HAP-1 (cell line): ENCODE data around the gene CRYBG2.
"Not testable (repeated sequence)": the region's sequence is repeated elsewhere in the genome, so short reads cannot be mapped to it uniquely, and the experiment has no call there.

ENCODE experiments used
- DNase-seq, 2 experiments: peaks; one replicate each; pipeline ENCODE4 v3.0.0-alpha.2; 2016 to 2020; ENCODE audit warnings: low spot score in 2 of 2
- H3K27me3 ChIP-seq: fragments of 250-450 bp; sonication (Bioruptor Pico); 2 replicates; pipeline ENCODE4 v1.5.1; 2020; ENCODE audit warnings: low read depth, mild to moderate bottlenecking, moderate library complexity
- H3K36me3 ChIP-seq: fragments of 250-450 bp; sonication (Bioruptor Pico); replicated peaks from 2 replicates; pipeline ENCODE4 v1.5.1; 2020; ENCODE audit warnings: mild to moderate bottlenecking
- H3K4me1 ChIP-seq: fragments of 250-450 bp; sonication (Bioruptor Pico); 2 replicates; pipeline ENCODE4 v1.5.1; 2020; ENCODE audit warnings: mild to moderate bottlenecking
- H3K4me3 ChIP-seq: fragments of 250-450 bp; sonication (Bioruptor Pico); 2 replicates; pipeline ENCODE4 v1.5.1; 2020; ENCODE audit warnings: mild to moderate bottlenecking, moderate library complexity
- H3K9me3 ChIP-seq: fragments of 250-450 bp; sonication (Bioruptor Pico); 2 replicates; pipeline ENCODE4 v1.5.1; 2020; ENCODE audit warnings: mild to moderate bottlenecking, moderate library complexity
- in situ Hi-C: fragments of 300-500 bp; cut with MboI; formaldehyde crosslinking; loops from 3 replicates; pipeline ENCODE4 v1.14.3; 2020; ENCODE audit warnings: low sequenced_read_pairs, inconsistent platforms, mixed read lengths

The CRYBG2 gene

DNA sequence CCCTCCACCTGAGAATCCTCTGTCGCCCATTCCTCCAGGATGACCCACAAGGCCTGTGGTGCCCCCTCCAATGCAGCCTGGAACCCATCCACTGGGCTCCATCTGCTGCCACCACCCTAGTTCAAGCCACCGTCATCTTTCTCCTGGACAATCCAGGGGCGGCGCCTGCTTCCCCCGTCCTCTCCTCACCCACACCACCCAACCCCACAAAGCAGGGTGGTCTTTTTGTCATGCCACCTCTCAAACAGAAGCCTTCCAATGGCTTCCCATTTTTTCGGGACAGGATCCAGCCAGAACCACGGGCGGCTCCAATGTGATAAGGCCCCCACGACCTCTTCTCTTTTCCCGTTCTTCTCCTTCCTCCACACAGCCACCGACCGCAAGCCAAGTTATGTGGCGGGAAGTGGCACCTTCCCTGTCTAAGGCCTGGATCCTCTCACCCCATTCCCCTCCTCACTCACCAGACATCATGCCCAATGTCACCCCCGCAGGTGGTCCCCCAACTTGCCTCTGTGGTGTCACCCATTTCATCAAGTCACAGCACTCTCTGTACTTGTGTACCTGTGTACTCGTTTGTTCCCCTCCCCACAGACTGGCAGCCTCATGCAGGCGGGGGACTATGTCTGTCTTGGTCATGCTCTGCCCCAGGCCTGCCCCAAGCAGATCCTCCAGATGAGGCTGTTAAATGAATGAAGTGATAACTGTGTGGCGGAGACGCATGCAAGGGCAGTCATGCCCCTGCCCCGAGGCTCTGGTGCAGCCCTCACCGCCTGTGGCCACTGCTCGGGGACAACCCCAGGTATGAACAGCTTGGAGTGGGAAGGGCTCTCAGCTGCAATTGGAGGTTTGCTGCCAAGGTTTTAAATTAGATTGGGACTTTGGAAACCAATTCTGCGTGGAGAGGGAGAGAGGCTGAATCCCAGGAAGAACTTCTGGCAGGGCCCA is 58.5 kb downstream of the CRYBG2 start:
- Histone ChIP-seq H3K36me3 (no peaks in the 10 kb centered on the region), H3K4me1 (no peaks in the 10 kb centered on the region), H3K27me3 (no peaks in the 10 kb centered on the region), H3K4me3 (no peak overlapping the region), H3K9me3 (no peaks in the 10 kb centered on the region)
- no peak for DNase-seq
- in situ Hi-C loops = no loop called here

DNA sequence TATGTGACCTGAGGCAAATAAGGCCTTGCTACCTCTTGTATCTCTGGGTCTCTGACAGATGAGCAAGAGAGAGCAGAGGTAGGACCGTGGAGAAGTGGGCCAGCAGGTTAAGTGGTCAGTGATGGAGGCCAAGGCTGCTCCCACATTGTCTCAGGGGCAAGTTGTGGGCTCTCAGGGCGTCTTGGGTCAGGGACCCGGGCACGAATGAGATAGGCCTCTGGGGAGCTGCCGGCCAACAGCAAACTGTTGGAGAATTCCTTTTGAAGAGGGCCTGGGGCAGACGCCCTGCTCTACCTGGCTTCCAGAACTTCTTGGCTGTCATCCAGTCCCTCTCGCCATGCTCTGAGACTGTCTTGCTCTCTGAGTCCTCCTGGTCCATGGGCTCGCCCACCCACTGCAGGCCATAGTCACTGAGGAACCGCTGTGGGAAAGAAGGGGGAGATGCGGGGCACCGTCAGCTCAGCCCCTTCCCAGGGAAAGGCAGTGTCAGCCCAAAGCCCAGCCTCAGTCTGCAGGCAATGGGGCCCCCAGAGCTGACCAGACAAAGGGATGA is 59.9 kb downstream of the CRYBG2 start:
- H3K36me3 ChIP-seq = no peaks in the 10 kb centered on the region
- no peaks in the 10 kb centered on the region for H3K9me3 ChIP-seq
- no peaks in the 10 kb centered on the region for H3K4me1 ChIP-seq
- no peak for DNase-seq
- H3K27me3 ChIP-seq = no peaks in the 10 kb centered on the region
- H3K4me3 ChIP-seq = no peak overlapping the region
- in situ Hi-C loops = no loop called here

DNA sequence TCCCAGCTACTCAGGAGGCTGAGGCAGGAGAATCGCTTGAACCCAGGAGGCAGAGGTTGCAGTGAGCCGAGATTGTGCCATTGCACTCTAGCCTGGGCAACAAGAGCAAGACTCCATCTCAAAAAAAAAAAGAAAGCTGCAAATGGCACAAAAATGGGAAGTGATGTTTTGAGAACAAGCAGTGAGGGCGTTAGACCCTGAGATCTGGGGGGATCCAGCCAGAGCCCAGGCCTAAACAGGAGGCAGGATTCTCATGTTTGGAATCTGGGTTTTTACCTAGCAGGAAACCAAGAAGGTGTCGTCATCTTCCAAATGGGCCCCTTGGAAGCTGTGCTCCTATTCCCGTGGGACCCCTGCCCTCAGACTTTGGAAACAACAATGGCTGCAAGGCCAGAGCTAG is 61.2 kb downstream of the CRYBG2 start:
- H3K4me3 ChIP-seq, H3K27me3 ChIP-seq, H3K9me3 ChIP-seq, H3K36me3 ChIP-seq, H3K4me1 ChIP-seq, DNase-seq, in situ Hi-C loops: not testable (repeated sequence)

DNA sequence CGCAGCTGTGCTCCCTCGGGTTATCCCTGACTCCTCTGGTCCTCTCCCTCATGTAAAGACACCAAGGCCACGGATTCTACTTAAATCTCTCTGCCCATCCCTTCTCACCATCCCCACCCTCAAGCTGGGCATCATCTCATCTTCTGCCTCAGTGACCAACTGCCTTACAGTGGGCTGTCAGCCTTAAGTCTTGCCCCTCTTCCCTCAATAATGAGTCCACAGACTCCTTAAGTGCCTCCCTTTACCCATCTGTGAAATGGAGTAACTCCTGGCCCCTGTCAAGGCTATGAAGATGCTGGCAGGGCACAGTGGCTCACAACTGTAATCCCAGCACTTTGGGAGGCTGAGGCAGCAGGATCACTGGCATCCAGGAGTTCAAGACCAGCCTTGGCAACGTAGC is 62.0 kb downstream of the CRYBG2 start:
- DNase-seq = no peak
- in situ Hi-C loops = no loop called here
- Histone ChIP-seq H3K36me3 (no peaks in the 10 kb centered on the region), H3K4me1 (no peaks in the 10 kb centered on the region), H3K9me3 (no peaks in the 10 kb centered on the region), H3K27me3 (no peaks in the 10 kb centered on the region), H3K4me3 (no peak overlapping the region)

DNA sequence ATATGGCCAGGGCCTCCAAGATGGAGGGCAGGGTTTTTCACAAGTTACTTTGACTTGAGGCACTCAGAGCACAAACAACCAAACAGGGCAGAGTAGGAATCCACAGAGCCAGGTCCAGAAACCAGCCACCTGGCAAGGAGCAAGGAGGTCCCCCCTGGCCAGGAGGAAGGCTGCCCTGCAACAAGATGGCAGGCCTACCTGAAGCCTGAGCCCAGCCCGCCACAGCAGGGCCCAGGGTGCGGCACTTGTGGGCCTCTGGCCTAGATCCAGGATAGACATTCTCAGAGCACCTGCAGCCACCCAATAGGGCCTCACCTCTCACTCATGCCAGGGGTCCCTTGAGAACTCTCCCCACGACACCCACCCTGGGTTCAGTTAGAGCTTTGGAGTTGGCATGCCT is 62.5 kb downstream of the CRYBG2 start:
- Histone ChIP-seq H3K9me3 (no peaks in the 10 kb centered on the region), H3K27me3 (no peaks in the 10 kb centered on the region), H3K36me3 (no peaks in the 10 kb centered on the region), H3K4me1 (no peaks in the 10 kb centered on the region), H3K4me3 (no peak overlapping the region)
- in situ Hi-C loops = no loop called here
- no peak for DNase-seq

DNA sequence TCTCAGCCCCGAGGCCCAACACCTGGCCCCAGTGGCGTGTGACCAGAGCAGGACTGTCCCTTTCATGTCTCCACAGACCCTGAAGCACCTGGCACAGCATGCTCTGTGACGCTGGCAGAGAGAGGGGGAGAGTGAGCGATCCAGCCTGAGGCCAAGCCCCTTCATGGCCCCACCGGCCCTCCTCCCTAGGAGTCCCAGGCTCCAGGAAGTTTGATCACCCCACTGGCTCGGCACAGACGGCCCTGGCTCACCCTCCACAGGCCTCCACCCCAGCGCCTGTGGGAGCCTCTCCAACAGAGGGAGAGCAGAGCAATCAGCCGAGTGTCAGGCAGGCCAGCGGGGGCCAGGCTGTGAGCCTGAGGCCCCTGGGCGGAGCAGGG is 63.1 kb downstream of the CRYBG2 start:
- in situ Hi-C loops = no loop called here
- Histone ChIP-seq H3K4me1 (no peaks in the 10 kb centered on the region), H3K4me3 (no peak overlapping the region), H3K27me3 (no peaks in the 10 kb centered on the region), H3K9me3 (no peaks in the 10 kb centered on the region), H3K36me3 (no peaks in the 10 kb centered on the region)
- no peak for DNase-seq

DNA sequence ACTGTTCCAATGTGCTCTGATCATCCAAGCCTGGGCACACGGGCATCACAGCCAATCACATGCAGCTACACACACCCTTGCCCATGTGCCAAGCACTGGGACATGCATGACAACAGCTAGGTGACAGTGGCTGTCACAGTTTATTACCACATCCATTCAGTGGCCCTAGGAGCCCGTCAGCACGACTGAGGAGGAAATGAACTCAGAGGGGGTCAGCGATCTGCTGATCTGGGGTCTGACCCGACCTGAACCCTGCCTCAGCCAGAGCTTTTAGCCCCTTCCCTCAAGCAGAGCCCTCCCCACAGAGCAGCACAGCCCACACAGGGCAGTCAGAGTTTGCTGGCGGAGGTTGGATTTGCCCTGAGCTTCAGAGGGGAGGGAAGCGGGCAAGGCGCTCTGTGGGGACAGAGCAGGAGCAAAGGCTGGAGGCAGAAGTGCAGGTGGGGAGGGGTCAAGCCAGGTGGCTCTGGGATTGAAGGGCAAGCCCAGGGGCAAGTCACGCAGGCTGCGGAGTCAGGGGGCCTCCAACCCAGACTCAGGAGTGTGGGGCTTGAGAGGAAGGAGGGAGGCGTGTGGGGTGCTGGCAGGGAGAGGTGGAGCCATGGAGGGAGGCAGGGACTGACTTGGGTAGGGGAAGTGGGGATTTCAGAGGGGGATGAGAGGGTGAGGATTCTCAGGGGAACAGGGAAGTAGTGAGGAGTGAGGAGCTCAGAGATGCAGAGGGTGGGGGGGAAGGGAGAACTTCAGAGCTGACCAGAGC is 63.6 kb downstream of the CRYBG2 start:
- H3K4me1 ChIP-seq = no peaks in the 10 kb centered on the region
- H3K36me3 ChIP-seq = no peaks in the 10 kb centered on the region
- in situ Hi-C loops = no loop called here
- no peaks in the 10 kb centered on the region for H3K9me3 ChIP-seq
- DNase-seq = no peak
- no peak overlapping the region for H3K4me3 ChIP-seq
- no peaks in the 10 kb centered on the region for H3K27me3 ChIP-seq

DNA sequence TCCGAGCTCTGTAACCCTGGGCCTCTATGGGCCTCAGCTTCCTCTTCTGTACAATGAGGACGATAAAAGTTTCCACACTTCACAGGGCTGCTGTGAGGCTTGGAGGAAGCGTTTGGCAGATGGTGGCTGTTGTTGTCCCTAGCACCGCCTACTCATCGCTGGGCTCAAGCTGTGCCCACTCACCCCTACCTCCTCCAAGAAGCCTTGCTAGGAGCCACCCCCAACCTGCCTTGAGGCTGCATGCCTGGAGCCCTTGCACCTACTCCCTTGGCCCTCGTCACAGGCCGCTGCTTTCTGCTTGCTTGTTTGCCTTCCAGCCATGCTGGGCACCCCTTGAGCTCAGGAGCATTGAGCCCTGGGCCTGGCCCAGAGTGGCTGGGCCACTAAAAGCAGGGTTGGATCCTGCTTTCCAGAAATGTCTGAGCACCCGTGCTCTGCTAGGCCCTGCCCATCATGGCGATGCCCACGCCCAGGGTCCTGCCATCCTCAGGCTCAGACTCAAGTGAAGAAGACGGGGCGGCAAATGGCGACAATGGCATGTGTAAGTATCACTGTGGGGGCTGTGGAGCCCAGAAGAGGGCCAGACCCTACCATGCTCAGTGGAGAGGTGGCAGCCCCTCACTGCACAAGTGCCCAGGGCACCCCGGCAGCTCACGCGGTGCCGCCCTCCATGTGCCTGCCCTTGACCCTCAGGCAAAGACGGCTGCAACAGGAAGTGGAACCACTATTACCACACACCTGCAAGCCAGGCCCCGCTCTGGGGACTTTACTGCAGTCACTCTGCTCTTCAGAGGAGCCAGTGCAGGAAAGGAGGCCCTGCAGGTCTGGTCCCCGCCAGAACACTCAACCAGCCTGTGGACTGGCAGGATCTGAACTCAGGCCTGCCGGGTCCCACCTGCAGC is 64.5 kb downstream of the CRYBG2 start:
- no peaks in the 10 kb centered on the region for H3K36me3 ChIP-seq
- in situ Hi-C loops = loop anchor here (10.0 kb wide), 1 partner anchor 125 kb away; the partner anchor contains the start of gene LIN28A
- no peak overlapping the region for H3K4me3 ChIP-seq
- H3K4me1 ChIP-seq = no peaks in the 10 kb centered on the region
- H3K27me3 ChIP-seq = no peaks in the 10 kb centered on the region
- no peak for DNase-seq
- no peaks in the 10 kb centered on the region for H3K9me3 ChIP-seq

DNA sequence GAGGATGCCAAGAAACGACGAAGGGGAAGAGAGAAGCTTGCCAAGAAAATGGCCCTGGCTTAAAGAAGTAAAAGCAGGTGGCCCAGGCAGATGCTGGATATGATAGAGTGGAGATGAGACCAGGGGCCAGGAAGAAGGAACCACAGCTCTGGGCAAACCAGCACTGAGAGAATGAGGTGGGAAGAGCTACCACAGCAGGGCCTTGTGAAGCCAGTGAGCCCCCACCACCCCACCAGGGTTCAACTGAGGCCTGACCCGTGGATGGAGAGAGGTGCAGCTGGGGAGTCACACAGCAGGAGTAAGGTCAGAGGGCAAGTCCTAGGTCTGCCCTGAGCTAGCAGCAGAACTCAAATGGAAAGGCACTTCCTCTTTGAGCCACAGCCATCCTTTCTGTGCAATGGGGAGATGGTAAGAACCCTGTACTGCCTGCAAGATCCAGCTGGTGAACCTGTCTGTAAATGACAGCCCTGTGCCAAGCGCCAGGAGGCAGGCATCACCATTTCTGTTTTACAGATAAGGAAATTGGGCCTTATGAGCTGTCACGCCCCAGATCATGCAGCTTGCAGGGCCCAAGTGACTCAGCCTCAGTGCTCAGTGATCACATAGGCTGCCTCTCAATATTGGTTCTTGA is 65.5 kb downstream of the CRYBG2 start:
- H3K9me3 ChIP-seq = no peaks in the 10 kb centered on the region
- no peak for DNase-seq
- in situ Hi-C loops = loop anchor here (10.0 kb wide), 1 partner anchor 126 kb away; the partner anchor contains the start of gene LIN28A
- no peak overlapping the region for H3K4me3 ChIP-seq
- H3K4me1 ChIP-seq = no peaks in the 10 kb centered on the region
- H3K27me3 ChIP-seq = no peaks in the 10 kb centered on the region
- H3K36me3 ChIP-seq = no peaks in the 10 kb centered on the region

DNA sequence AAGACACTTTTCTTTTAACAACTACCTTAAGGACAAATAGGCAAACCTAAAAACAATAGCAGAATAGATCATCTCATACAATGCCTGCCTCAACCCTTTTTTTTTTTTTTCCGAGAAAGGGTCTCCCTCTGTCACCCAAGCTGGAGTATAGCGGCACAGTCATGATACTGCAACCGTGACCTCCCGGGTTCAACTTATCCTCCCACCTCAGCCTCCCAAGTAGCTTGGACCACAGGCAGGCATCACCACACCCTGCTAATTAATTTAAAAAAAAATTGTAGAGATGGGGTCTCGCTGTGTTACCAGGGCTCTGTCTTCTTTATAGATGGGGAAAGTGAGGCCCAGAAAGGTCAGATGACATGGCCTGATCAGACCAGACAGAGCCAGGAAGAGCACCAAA is 66.1 kb downstream of the CRYBG2 start:
- no peaks in the 10 kb centered on the region for H3K4me1 ChIP-seq
- in situ Hi-C loops = loop anchor here (10.0 kb wide), 1 partner anchor 127 kb away; the partner anchor contains the start of gene LIN28A
- H3K36me3 ChIP-seq = no peaks in the 10 kb centered on the region; the same call in 1 of the 2 replicates
- H3K4me3 ChIP-seq = no peak overlapping the region
- DNase-seq = no peak
- no peaks in the 10 kb centered on the region for H3K9me3 ChIP-seq
- H3K27me3 ChIP-seq = no peaks in the 10 kb centered on the region

DNA sequence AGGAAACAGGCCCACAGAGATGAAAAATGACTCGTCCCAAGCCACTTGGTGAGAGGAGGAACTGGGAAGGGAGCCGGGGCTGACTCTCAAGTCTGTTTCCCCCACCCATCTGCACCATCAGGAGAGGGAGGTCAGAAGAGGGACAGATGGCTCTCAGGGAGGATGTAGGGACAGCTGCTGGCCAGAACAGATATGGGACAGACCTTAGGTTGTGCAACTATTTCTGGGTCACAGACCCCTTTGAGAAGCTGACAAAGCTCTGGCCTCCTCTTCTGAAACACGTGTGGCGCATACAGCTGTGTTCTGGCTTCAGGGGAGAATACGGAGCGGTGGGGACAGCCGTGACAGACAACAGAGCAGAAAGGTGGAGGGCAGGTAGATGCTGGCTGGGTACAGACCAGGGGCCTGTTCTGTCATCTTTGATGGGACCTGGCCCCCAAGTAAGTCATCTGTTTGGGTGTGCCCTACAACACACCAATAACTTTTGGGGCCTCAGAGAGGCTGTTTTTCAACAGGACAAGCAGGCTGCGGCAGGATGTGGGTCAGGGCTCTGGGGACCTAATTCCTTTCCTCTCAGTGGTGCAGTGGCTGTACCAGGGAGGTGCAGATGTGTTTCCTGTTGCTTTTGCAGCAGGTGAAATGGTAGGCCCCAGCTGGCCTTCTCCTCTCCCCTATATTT is 66.8 kb downstream of the CRYBG2 start:
- in situ Hi-C loops = loop anchor here (10.0 kb wide), 1 partner anchor 128 kb away; the partner anchor contains the start of gene LIN28A
- Histone ChIP-seq H3K36me3 (no peaks in the 10 kb centered on the region; the same call in 1 of the 2 replicates), H3K9me3 (no peaks in the 10 kb centered on the region), H3K4me3 (no peak overlapping the region), H3K4me1 (no peaks in the 10 kb centered on the region), H3K27me3 (no peaks in the 10 kb centered on the region)
- no peak for DNase-seq

DNA sequence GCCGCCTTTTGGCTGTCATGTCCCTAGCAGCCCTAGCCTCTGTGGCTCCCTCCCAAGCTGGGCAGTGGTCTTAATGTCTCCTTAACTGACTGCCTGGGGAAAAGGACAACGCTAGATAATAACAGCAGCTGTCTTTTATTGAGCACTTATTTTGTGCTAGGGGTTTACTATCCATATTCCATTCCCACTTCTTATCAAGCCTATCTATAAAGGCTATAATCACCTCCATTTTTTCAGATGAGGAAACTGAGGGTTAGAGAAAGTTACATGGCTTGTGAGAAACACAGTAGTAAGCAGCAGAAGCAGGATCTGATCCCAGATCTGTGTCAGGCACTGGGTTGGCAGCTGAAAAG is 67.9 kb downstream of the CRYBG2 start:
- no peak for DNase-seq
- no peak overlapping the region for H3K4me3 ChIP-seq
- no peaks in the 10 kb centered on the region for H3K9me3 ChIP-seq
- no peaks in the 10 kb centered on the region for H3K27me3 ChIP-seq
- peaks cover 6% of the 10 kb centered on the region for H3K36me3 ChIP-seq
- in situ Hi-C loops = loop anchor here (10.0 kb wide), 1 partner anchor 129 kb away; the partner anchor contains the start of gene LIN28A
- no peaks in the 10 kb centered on the region for H3K4me1 ChIP-seq
